Astrocyte of the hippocampus (primary cell): ENCODE results near the gene CLK2.
A peak's percentile ranks its signal among the peaks of the same experiment; 100 is the strongest.
"Not testable (repeated sequence)": the region's sequence is repeated elsewhere in the genome, so short reads cannot be mapped to it uniquely, and the experiment has no call there.

ENCODE experiments used
- DNase-seq: peaks from one replicate; pipeline ENCODE4 v3.0.0; 2011; ENCODE audit warnings: low read depth, low spot score

CLK2 gene

DNA sequence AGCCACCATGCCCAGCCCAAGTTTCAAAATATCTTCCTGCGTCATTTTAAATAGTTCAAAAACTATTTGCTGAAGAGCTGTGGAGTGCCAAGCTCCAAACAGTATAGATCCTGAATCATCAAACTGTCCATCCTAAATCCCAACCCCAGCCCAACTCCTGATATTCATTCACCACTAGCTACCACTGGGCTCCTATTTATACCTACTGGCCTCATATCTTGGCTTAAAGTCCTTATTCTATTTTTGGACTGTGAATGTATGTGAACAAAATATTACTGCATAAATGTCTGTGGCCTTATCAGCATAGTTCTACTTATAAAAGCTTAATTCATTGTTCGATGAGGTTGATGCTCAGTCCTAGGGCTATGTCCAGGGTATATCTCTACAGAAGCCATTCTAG is 5.9 kb downstream of the CLK2 start:
- no peak for DNase-seq

DNA sequence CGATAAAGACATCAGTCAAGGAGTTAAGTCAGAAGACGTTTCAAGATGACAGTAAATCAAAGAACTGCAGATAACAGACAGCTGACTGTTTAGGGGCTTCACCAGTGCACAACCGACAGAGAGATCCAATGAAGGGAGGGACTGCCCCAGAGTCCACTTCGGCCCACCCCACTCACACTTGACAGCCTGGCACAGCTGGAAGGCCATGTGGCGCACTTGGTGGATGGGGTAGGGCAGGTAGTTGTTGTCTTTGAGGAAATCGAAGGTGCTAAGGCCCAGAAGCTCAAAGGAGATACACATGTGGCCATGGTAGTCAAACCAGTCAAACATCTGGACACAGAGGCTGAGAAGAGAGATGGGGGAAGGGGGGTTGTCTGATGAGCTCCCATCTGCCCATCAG is 6.8 kb downstream of the CLK2 start:
- no peak for DNase-seq

DNA sequence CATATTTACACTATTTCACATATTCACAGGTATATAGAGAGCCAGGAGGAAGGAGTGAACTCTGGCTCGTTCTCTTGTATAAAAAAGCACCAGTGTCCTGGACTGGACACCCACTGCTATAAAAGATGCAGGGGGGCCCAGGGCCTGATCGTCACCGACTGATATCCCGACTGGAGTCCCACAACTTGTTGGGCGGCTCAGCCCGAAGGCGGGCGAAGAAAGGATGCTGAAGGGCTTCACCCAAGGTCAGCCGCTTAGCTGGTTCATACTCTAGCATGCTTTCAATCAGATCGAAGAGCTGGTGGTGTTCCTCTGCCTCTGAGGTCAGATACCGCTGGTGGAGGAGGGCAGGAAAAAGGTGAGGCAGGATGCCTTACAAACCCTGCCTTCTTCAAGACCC is 10.2 kb downstream of the CLK2 start:
- no peak for DNase-seq

DNA sequence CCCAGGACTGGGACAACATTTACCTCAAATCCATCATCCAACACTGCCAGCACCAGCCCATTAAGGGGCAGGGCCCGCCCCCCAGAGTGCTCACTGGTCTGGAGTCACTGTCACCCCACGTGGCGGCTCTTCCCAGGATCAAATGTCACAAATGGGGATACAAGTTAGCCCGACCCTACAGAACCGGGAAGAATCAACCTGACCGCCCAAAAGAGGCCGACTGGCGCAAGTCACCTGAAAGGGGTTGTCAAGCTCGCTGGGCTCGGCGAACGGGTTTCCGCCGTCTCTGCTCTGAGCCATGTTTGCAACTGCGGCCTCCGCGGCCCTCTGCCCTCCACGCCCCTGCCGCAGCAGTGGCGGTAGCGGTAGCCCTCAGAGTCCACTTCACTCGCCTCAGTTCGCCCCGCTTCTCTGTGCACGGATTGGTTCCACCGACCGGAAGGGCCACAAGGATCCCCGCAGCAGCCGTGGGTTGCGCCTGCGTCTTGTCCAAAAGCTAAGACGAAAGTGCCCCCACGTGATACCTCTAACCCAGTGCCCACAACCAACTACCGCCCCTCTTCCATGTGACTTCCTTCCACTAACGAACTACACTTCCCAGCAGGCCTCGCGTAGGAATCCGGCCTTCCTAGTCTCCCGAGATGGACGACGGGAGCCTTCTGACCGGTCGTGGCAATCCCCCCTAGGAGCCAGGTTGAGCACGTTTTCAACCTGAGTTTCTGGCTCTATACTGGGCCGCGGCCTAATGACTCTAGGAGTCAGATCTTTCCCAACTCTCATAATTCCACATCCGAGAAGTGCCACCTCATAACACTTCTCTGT is 11.2 kb downstream of the CLK2 start, which contains the start of gene SCAMP3:
Gene SCAMP3, minus strand, starts transcription at position 509 of the 822 bp plus-strand sequence. Its CDS starts 209 bp downstream, at position 300.
- peak; percentile 99 for DNase-seq

DNA sequence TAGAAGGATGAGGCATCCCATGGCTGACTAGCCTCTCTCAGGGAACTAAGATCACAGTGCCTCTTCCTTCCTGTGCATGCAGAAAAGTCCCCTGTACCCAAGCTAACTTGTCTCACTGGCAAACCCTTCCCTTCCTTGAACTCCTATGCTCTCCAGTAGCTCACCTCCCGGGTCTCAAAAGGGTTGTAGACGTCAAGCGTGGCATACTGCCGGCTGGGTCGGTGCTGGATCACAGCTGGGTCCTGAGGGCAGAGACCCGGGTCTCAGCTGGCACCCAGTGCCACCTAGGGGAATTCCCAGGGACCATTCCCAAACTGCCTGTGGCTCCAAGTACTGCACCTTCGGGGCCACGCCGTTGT is 11.8 kb downstream of the CLK2 start:
- no peak for DNase-seq

DNA sequence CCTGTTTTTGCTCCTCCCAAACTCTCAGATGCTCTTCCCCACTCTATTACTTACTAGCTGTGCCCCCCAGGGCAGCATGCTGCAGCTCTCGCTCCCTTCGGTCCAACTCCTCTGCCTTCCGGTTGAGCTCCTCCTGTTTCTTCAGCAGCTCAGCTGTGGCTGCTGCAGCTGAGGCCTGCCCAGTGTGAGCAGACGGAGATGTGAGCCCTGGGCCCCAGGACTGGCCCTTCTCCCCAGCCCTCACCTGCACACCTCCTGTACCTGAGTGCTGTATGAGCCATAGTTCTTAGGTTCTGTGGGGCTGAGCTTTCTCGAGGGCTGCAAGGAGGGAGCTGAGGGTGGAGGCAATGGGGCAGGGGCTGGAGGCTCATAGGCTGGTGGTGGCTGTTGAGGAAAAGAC is 13.0 kb downstream of the CLK2 start:
- no peak for DNase-seq

DNA sequence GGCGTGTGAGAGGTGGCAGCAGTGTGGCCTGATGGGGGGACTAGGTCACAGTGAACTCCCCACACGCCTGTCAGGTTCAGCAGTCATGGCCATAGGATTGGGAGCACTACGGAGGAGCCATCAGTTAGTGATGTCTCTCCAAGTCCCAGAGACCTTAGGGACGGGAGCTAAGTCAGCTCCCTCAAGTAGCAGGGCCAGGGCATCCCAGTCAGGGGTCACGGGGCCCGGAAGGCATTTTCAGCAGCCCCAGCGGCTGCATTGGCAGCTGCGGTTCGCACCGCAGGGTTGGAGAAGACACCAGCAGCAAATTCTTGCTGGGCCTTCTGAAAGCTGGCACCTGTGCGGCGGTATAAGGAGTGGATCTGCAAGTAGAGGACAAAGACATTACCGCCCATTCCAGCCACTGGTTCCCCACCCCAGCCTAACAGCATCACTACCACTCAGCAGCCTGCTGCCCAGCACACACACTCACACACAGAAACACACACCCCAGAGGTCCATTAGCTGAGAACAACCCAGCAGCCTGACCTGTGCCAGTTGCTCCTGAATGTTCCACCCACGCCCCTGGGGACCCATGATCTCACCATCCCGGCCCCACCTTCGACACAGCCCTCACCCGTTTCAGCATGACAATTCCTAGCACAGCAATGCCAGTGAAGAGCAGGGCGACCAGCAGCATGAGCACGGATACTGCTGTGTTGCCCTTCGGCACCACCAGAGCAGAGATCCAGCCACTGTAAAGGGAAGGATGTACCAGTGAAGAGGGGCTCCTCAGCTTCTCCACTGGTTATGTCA is 17.0 kb downstream of the CLK2 start:
- DNase-seq: no peak

DNA sequence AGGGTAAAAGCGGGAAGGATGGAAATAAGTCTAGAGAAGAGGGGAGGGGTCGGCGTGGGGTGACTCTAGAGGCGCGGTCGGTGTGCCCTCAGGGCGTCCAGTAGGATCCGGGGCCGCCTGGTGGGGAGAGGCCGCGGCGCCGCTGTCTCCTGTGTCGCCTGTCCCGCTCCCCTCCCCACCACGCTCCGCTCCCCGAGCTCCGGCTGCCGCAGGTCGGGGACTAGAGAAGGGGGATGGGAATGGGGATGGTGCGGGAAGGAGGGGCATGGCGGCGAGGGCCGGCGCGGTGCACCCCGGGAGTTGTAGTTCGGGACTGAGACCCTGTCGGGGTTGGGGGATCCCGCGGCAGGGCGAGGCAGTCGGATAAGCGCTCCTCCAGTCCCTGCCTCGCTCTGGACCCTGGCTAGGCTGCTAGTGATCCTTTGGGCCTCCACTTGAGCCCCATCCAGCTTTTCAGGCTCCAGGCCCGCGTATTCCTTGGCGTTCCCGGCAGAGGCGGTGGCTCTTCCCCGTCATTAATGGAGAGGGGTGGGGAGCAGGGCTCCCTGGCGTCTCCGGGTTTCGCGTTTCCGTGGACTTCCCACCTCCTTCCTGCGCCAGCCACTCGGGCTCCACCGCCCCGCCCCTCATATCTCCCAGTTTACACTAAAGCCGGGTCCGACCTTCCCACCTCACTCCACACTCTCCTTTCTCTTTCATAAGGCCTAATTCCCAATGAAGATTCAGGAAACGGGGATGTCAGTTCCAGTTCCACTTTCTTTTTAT is 17.9 kb downstream of the CLK2 start, which contains the start of gene ENTREP3:
Gene ENTREP3, minus strand, starts transcription at position 241 of the 765 bp plus-strand sequence. CDS start 606 bp downstream, outside the sequence.
- peak; percentile 95 for DNase-seq

DNA sequence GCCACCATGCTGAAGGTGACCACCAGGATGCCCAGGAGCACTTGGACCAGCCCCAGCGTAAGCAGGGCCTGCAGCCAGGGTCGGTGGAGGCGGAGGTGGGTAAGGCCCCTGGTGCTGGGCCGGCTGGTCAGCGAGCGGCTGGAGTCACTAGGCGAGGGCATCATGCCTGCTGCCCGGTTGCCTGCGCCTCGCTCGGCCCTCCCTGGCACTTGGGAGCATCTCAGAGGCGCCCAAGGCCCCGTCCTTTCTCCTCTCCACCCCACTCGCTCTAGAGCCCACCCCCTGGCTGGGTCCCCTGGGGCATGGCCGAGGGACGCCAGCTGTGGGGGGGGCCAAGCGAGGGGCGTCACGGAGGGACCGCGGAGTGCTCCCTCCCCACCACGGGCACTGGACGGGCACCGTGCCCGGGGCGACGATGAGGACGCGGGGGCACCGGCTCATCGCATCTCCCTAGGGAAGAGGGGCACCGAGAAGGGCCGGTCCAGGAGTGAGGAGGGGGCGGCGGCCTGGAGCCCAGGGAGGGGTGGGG is 18.5 kb downstream of the CLK2 start:
- DNase-seq: peak; percentile 55

DNA sequence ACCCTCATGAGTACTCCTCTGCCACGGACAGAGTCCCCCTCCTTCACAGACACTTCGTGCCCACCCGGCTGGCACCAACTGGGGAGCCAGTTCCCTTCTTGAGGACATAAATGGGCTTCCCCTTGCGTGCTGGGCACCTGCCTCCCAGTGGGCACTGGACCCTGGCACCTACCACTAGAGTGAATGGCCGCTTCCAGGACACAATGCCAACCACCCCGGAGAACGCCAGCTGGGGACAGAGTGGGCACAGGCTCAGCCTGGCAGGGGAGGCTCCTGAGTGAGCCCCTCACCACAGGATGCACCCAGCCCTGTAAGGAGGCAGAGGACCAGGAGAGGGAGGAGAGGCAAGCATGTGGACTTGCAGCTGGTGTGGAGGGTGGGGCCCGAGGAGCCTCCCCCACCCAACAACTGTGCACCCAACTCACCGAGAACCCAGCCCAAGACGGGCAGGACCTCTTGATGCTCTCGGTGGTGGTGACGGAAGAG is 19.0 kb downstream of the CLK2 start:
- DNase-seq: no peak

DNA sequence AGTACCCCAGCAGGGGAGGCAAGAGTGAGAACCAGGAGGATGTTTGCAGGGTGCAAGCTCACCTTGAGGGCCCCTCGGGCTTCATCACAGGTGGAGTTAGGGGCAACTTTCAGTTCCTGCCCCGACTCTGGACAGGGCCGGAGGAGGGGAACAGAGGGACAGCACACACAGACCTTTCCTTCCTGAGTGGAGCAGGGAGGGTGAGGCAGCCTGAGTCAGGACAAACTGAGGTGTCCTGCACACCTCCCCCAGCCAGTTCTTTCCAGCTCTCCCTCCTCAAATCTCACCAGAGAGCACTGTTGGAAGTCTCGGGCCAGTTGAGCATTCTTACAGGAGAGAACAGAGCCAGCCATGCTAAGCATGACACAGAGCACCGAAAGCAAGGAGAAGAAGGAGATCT is 19.5 kb downstream of the CLK2 start:
- peak; percentile 34 for DNase-seq

DNA sequence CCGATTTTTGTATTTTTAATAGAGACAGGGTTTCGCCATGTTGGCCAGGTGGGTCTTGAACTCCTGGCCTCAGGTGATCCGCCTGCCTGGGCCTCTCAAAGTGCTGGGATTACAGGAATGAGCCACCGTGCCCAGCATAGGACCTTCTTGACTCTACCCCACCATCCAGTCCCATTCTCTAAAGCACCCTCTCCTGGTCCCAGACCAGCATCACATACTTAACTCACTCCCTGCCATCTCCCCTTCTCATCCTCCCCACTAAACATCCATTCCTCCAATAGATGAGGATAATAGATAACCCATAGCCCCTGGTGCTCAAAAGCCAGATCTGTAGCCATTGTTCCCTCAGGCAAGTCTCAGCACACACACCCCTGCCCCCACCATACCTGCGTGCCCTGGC is 20.1 kb downstream of the CLK2 start:
- DNase-seq: peak; percentile 28

DNA sequence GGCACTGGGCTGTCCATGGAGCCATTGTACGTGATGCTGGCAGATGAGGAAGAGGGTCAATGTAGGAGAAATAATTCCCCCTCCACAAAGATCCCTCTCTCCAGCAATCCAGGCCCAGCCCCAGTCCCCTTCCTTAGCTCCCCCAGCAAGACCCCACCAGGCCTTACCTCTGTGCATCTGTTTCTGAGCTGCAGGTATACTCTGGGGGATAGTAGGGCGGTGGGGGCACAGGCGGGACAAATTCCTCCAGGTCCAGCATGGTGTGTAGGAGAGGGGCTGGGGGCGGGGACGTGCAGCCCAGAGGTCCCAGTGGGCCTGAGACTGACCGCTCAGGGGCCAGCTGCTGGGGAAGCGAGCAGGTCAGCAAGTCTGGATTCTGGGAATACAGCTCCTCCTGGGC is 21.7 kb downstream of the CLK2 start:
- DNase-seq: no peak

DNA sequence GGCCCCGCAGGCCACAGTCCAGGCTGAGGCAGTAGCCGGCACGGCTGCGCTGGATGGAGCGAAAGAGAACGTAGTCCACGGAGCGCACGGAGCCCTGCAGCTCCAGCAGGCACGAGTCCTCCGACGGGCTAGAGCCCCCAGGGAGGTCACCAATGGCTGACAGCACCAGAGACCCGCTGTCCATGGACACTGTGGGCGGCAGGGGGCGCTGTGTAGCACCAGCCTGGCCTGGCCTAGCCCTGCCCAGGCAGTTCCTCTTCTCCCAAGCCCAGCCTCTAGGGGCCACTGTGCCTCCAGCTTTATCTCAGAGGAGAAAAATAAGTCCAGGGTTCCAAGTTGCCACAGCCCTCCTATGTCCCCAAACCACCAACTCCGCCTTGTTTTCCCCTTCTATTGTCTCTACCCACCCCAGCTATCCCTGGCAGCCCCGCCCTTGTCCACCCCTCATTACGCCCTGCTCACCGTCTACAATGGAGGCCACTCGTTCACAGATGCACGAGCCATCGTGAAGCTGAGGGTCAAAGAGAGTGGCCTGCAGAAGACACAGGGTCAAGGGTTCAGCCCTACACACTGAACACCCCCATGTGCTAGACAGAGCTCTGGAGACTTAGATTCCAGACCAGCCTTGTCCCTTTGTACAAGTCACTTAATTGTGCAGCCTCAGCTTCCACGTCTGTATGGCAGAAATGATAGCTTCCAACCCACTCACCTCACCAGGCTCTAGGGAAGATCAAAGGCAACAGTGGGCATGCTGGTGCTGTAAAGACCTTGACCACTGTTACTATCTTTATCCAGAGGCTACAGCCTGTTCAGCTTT is 22.5 kb downstream of the CLK2 start:
- DNase-seq: peak; percentile 97

DNA sequence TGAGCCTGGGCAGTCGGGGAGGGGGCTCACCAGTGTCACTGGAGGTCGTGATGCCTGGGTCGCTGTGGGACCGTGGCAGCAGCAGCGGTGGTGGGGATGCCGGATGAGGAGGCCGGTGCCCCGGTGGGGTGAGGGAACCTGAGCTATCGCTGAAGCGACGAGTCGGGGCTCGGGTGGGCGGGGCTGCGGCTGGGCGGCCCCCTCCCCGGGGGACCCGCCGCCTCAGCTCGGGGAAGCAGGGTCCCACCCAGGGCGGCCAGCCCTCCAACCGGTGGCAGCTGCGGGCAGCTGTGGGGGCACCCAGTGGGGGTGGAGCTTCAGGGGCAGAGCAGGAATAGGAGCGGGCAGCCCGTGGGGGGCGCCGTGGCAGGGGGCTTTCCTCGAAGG is 23.1 kb downstream of the CLK2 start:
- no peak for DNase-seq

DNA sequence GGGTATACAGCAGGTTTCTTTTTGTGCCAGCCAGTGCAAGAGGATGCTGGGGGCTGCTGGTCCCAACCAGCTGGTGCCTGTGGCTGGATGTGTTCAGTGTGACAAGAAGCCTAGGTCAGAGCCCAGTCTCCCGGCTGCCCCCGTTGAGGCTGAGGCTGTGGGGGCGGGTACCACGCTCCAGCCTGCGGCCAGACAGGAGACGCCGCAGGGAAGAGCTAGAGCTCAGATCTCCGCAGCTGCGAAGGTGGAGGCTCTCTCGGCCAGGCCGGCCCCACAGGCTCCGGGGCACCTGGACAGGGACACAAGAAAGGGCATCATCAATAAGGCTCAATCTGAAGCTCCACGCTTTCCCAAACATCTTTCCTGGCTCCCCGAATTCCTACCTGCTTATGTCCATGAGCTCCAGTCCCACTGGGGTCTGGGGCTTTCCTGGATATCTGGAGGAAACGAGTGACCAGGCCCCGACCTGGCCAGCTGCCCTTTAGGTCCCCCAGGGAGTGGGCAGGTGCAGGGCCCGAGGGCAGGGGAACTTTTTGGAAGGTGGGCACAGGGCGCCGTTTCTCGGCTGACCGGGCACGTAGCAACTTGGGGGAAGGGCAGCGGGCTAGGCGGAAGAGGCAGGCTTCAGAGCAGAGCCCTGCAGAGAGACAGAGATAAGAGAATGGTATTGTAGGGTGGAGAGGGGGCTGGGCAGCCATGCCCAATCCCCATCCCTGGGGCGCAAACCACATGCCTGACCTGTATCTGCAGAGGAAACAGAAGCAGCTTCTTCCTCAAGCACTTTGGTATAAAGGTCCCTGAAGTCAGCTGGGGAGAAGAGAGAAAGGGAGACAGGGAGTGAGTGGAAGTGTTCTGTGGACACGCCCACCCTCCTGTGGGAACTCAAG is 25.4 kb downstream of the CLK2 start:
- DNase-seq: no peak

DNA sequence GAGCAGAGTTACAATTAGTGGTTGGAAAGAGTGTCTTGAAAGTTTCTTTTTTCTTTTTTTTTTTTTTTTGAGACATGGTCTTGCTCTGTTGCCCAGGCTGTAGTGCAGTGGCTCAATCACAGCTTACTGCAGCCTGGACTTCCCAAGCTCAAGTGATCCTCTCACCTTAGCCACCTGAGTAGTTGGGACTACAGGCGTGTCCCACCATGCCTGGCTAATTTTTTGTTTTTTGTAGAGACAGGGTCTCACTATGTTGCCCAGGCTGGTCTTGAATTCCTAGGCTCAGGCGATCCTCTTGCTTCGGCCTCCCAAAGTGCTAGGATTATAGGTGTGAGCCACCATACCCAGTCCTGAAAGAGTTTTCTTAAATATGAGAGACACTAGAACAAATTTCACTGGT is 26.5 kb downstream of the CLK2 start:
- not testable (repeated sequence) for DNase-seq

DNA sequence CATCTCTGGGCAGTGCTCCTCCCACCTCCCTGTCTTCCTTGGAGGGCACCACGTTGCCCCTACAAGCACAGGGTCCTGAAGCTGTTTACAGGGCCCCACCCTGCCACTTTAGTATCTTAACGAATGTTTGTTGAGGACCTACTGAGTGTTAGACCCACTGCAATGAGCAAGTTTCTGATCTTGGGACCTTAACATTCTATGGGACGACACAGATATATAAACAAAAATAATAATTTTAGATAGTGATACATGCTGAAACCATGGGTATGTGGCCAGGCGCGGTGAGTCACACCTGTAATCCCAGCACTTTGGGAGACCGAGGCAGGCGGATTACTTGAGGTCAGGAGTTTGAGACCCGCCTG is 28.2 kb downstream of the CLK2 start:
- DNase-seq: no peak

DNA sequence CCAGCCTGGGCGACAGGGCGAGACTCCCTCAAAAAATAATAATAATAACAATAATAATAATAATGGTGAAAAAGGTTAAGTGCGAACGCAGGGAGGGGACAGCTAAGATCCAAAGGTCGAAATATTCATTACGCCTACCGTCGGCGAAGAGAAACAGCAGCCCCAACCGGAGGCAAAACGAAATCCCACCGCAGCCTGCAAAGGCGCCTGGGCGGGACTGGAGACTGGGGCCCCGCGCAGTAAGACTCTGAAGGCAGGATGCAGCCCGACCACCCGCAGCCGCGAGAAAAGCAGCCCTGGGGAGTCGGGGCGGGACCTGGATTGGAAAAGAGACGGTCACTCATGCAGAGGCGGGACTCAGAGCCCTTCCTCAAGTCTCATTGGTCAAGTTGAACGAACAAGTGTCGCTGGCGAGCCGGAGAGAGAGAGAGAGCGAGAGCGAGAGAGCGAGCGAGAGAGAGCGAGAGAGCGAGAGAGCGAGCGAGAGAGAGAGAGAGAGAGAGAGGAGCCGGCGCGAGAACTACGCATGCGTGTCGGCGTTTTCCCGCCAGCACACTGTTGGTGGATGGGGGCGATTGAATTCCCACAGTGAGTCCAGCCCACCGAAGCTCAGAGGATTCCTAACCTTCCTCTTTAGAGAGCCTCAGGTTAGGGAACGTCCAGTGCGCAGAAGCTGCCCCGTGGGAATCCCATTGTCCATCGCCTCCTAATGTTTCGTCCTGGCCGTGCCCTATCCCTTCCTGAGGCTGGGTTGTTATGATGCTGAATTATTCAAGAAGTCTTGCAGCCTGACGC is 28.7 kb downstream of the CLK2 start:
- peak; percentile 99 for DNase-seq
